ENCODE results near the gene TIGD3.

DNA sequence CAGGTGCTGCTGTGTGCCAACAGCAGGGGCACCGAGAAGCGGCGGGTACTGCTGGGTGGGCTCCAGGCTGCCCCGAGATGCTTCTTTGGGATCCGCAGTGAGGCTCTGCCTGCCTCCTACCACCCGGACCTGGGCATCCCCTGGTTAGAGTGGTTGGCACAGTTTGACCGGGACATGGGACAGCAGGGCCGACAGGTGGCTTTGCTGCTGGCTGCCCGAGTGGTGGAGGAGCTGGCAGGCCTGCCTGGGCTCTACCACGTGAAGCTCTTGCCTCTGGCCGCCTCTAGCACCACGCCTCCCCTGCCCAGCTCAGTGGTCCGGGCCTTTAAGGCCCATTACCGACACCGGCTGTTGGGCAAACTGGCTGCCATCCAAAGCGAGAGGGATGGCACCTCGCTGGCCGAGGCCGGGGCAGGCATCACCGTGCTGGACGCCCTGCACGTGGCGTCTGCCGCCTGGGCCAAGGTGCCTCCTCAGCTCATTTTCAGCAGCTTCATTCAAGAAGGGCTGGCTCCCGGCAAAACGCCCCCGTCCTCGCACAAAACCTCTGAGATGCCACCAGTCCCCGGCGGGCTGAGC, 1.9 kb downstream of the TIGD3 start:
- TF ChIP-seq POLR2A (IDR thresholded peaks at IDR 0.05) (no peak), EP300 (IDR thresholded peaks at IDR 0.05) (no peak)
- TF ChIP-seq, protein P1, sequence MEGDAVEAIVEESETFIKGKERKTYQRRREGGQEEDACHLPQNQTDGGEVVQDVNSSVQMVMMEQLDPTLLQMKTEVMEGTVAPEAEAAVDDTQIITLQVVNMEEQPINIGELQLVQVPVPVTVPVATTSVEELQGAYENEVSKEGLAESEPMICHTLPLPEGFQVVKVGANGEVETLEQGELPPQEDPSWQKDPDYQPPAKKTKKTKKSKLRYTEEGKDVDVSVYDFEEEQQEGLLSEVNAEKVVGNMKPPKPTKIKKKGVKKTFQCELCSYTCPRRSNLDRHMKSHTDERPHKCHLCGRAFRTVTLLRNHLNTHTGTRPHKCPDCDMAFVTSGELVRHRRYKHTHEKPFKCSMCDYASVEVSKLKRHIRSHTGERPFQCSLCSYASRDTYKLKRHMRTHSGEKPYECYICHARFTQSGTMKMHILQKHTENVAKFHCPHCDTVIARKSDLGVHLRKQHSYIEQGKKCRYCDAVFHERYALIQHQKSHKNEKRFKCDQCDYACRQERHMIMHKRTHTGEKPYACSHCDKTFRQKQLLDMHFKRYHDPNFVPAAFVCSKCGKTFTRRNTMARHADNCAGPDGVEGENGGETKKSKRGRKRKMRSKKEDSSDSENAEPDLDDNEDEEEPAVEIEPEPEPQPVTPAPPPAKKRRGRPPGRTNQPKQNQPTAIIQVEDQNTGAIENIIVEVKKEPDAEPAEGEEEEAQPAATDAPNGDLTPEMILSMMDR (IDR thresholded peaks at IDR 0.05) = no peak

All from tibial nerve (tissue), 4 donors.